Keratinocyte (primary cell): ENCODE data around the gene FRMPD4. TPM values are rescaled to one million over a fixed set of nuclear protein-coding genes. Genes with fewer than 3 reads are reported as not detected.

Source experiments
- DNase-seq: peaks from one replicate; pipeline ENCODE4 v3.0.0-alpha.2; 2011; ENCODE audit warnings: low read depth, missing footprints, low spot score
- FAIRE-seq: peaks from 2 replicates; lab custom pipeline; 2011; peaks lifted over from hg19 to GRCh38; lab: Jason Lieb, UNC
- H2AFZ ChIP-seq: 2 replicates; pipeline ENCODE4 v1.6.0; 2012; ENCODE audit warnings: low read length, control low read depth, inconsistent platforms; ENCODE audit not compliant: control insufficient read depth
- H3K27ac ChIP-seq: 2 replicates; pipeline ENCODE4 v1.5.1; 2011; ENCODE audit warnings: low read length; ENCODE audit not compliant: control insufficient read depth, insufficient read depth
- H3K27me3 ChIP-seq: 3 replicates; pipeline ENCODE4 v1.6.0; 2011; ENCODE audit warnings: low read length; ENCODE audit not compliant: control insufficient read depth, insufficient read depth; ENCODE audit errors: extremely low read depth
- H3K36me3 ChIP-seq, 2 experiments: 2 replicates in 1 of 2; 3 replicates in 1 of 2; pipeline ENCODE4 v1.5.1; 2011; ENCODE audit warnings: low read length in 2 of 2, mild to moderate bottlenecking in 1 of 2; ENCODE audit not compliant: control insufficient read depth in 2 of 2, insufficient read depth in 2 of 2; ENCODE audit errors: extremely low read depth in 1 of 2
- H3K4me1 ChIP-seq: 3 replicates; pipeline ENCODE4 v1.5.1; 2011; ENCODE audit warnings: low read length; ENCODE audit not compliant: control insufficient read depth, insufficient read depth; ENCODE audit errors: extremely low read depth
- H3K4me2 ChIP-seq: 3 replicates; pipeline ENCODE4 v1.6.0; 2011; ENCODE audit warnings: low read depth, low read length; ENCODE audit not compliant: control insufficient read depth, insufficient read depth; ENCODE audit errors: extremely low read depth
- H3K4me3 ChIP-seq, 3 experiments: fragments of 200-600 bp in 1 of 3; sonication (generic) in 1 of 3; 2 replicates in 2 of 3; 3 replicates in 1 of 3; pipeline ENCODE4 v1.5.1; 2011 to 2016; ENCODE audit warnings: low read length in 3 of 3, mild to moderate bottlenecking in 3 of 3, control low read depth in 2 of 3, inconsistent platforms in 1 of 3, low read depth in 1 of 3, mixed read lengths in 1 of 3, mixed run types in 1 of 3, moderate library complexity in 1 of 3; ENCODE audit not compliant: control insufficient read depth in 2 of 3, insufficient read depth in 2 of 3; ENCODE audit errors: extremely low read depth in 1 of 3
- H3K79me2 ChIP-seq: 2 replicates; pipeline ENCODE4 v1.6.0; 2012; ENCODE audit warnings: low read length; ENCODE audit not compliant: control insufficient read depth, insufficient read depth
- H3K9ac ChIP-seq: 3 replicates; pipeline ENCODE4 v1.6.0; 2011; ENCODE audit warnings: low read length; ENCODE audit not compliant: control insufficient read depth, insufficient read depth; ENCODE audit errors: extremely low read depth
- H3K9me1 ChIP-seq: 3 replicates; pipeline ENCODE4 v1.6.0; 2011; ENCODE audit warnings: low read length; ENCODE audit not compliant: control insufficient read depth, insufficient read depth; ENCODE audit errors: extremely low read depth
- H3K9me3 ChIP-seq: 2 replicates; pipeline ENCODE4 v1.5.1; 2012; ENCODE audit warnings: low read depth, low read length; ENCODE audit not compliant: control insufficient read depth
- H4K20me1 ChIP-seq: 3 replicates; pipeline ENCODE4 v1.6.0; 2011; ENCODE audit warnings: low read length; ENCODE audit not compliant: control insufficient read depth, insufficient read depth; ENCODE audit errors: extremely low read depth
- EZH2 ChIP-seq: IDR thresholded peaks from one replicate; pipeline ENCODE4 v1.6.1; 2012; ENCODE audit warnings: inconsistent platforms, mild to moderate bottlenecking, low read length, moderate library complexity
- dilution Hi-C: fragments of 300-500 bp; cut with MboI; formaldehyde crosslinking; loops from one replicate; pipeline ENCODE4 v1.7.0; 2020; ENCODE audit warnings: low sequenced_read_pairs; ENCODE audit not compliant: extremely low pct_ligation_motif_present
- polyA plus RNA-seq, 5 experiments: library from polyadenylated mRNA; depleted of rRNA in 3 of 5; stranded (reverse) in 3 of 5; stranded (forward) in 1 of 5; unstranded in 1 of 5; fragments of >200 nt; gene quantifications; 1 replicate in 1 of 5; 2 replicates in 3 of 5; 3 replicates in 1 of 5; pipeline versions ENCODE4 v1.2.1 to v1.2.3, GENCODE V29; 2011 to 2012; ENCODE audit warnings: missing spikeins in 2 of 5, low read depth in 1 of 5, low replicate concordance in 1 of 5
- TF ChIP-seq, protein P1 (sequence below), 3 experiments: IDR thresholded peaks in 1 of 3; conservative IDR thresholded peaks in 1 of 3; optimal IDR thresholded peaks in 1 of 3; 2 replicates in 2 of 3; 3 replicates in 1 of 3; pipeline versions ENCODE3 to v1.5.1; 2011; ENCODE audit warnings: low read length in 3 of 3, mild to moderate bottlenecking in 3 of 3, moderate library complexity in 2 of 3, control low read depth in 1 of 3, inconsistent platforms in 1 of 3; ENCODE audit not compliant: insufficient read depth in 2 of 3; ENCODE audit errors: extremely low read depth in 1 of 3

Gene FRMPD4
- polyA plus RNA-seq, 1 donor (not counting 4 experiments of a cell fraction or from before 2014, with no cell fraction given), result 0.05 TPM

DNA sequence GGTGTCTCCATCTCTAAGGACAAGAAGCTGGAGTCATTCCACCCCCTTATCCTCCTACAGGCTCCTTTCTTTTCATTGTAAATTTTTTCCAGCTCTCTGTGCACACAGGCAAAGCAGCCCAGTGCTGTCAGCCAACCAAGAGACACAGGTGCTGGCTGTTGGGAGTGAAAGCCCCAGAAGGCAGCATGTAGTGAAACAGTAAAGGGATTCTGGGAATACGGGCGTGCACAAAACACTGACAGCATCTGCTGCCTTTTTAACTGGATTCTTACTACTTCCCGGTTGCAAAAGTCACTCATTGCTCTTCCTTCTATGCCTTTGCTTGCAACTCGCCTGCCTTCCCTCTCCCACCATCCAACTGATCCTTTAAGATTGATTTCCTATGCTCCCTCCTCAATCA lies 444.4 kb downstream of the FRMPD4 start:
- H3K79me2 ChIP-seq, result no peaks in the 10 kb centered on the region
- no peak overlapping the region for H3K4me3 ChIP-seq
- H3K36me3 ChIP-seq, result no peaks in the 10 kb centered on the region
- H3K27me3 ChIP-seq, result no peaks in the 10 kb centered on the region
- H4K20me1 ChIP-seq, result no peaks in the 10 kb centered on the region
- no peak overlapping the region for H3K4me2 ChIP-seq
- DNase-seq (no peak), FAIRE-seq (no peak)
- no peaks in the 10 kb centered on the region for H3K9me1 ChIP-seq
- TF ChIP-seq, protein P1, sequence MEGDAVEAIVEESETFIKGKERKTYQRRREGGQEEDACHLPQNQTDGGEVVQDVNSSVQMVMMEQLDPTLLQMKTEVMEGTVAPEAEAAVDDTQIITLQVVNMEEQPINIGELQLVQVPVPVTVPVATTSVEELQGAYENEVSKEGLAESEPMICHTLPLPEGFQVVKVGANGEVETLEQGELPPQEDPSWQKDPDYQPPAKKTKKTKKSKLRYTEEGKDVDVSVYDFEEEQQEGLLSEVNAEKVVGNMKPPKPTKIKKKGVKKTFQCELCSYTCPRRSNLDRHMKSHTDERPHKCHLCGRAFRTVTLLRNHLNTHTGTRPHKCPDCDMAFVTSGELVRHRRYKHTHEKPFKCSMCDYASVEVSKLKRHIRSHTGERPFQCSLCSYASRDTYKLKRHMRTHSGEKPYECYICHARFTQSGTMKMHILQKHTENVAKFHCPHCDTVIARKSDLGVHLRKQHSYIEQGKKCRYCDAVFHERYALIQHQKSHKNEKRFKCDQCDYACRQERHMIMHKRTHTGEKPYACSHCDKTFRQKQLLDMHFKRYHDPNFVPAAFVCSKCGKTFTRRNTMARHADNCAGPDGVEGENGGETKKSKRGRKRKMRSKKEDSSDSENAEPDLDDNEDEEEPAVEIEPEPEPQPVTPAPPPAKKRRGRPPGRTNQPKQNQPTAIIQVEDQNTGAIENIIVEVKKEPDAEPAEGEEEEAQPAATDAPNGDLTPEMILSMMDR (optimal IDR thresholded peaks at IDR 0.05 in 1 of 3, IDR thresholded peaks at IDR 0.05 in 1 of 3, conservative IDR thresholded peaks at IDR 0.05 in 1 of 3; ENCODE audit: extremely low read depth in 1 of 3, insufficient read depth in 2 of 3, low read length in 3 of 3), result no peak
- dilution Hi-C loops, result no loop called here
- H3K9me3 ChIP-seq, result no peaks in the 10 kb centered on the region
- H3K27ac ChIP-seq, result no peak overlapping the region
- H2AFZ ChIP-seq, result no peak overlapping the region
- no peak overlapping the region for H3K9ac ChIP-seq
- peaks cover 24% of the 10 kb centered on the region for H3K4me1 ChIP-seq

DNA sequence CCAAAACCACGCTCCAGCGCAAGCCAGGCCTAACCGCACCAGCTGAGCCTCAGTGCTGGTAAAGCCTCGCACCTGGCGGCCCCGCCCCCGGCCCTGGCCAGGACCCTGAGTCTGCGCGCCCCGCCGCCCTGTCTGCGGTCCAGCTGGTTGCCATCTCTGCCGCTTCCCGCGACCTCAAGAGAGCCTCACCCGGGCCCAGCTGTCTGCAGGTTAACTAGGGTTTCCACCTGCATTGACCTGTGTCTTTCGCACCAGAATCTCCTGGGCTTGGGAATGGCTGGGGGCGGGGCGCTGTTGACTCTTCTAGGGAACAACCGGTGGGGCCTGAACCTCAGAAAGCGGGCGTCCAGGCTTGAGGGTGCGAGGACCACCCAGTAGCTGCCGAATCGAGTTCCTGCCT lies 445.3 kb downstream of the FRMPD4 start:
- Histone ChIP-seq H3K27ac (no peak overlapping the region), H3K9me1 (no peaks in the 10 kb centered on the region), H2AFZ (no peak overlapping the region), H3K4me2 (no peak overlapping the region), H3K4me1 (peaks cover 24% of the 10 kb centered on the region), H4K20me1 (no peaks in the 10 kb centered on the region), H3K36me3 (no peaks in the 10 kb centered on the region), H3K79me2 (no peaks in the 10 kb centered on the region), H3K9ac (no peak overlapping the region), H3K4me3 (no peak overlapping the region), H3K9me3 (no peaks in the 10 kb centered on the region), H3K27me3 (no peaks in the 10 kb centered on the region)
- no peak for FAIRE-seq
- DNase-seq, result no peak
- dilution Hi-C loops, result no loop called here
- TF ChIP-seq, protein P1 (optimal IDR thresholded peaks at IDR 0.05 in 1 of 3, IDR thresholded peaks at IDR 0.05 in 1 of 3, conservative IDR thresholded peaks at IDR 0.05 in 1 of 3; ENCODE audit: extremely low read depth in 1 of 3, insufficient read depth in 2 of 3, low read length in 3 of 3), result no peak
- no peak for TF ChIP-seq EZH2
